Brain microvascular endothelial cell (primary cell): ENCODE data around the gene ARMH4.

Source experiments
- DNase-seq: peaks from one replicate; pipeline ENCODE4 v3.0.0-alpha.2; 2020
- H3K27ac ChIP-seq: fragments of 250-450 bp; sonication (Bioruptor Pico); 2 replicates; pipeline ENCODE4 v1.5.1; 2020; ENCODE audit warnings: mild to moderate bottlenecking, moderate library complexity
- H3K27me3 ChIP-seq: fragments of 250-450 bp; sonication (Bioruptor Pico); replicated peaks from 2 replicates; pipeline ENCODE4 v1.5.1; 2020; ENCODE audit warnings: mild to moderate bottlenecking
- H3K36me3 ChIP-seq: fragments of 250-450 bp; sonication (Bioruptor Pico); replicated peaks from 2 replicates; pipeline ENCODE4 v1.5.1; 2020; ENCODE audit warnings: mild to moderate bottlenecking
- H3K4me3 ChIP-seq: 2 replicates; pipeline ENCODE4 v1.5.1; 2011; ENCODE audit warnings: low read depth, mild to moderate bottlenecking, control low read depth, low read length, moderate library complexity
- in situ Hi-C: cut with HindIII; loops from 2 replicates; pipeline ENCODE4 v1.10.0; 2017; ENCODE audit warnings: low sequenced_read_pairs, low pct_ligation_motif_present
- TF ChIP-seq, protein P1 (sequence below): IDR thresholded peaks from 2 replicates; pipeline ENCODE4 v1.5.1; 2011; ENCODE audit warnings: low read depth, mild to moderate bottlenecking, moderate library complexity, low read length, control low read depth, inconsistent platforms; ENCODE audit errors: missing control alignments

Gene ARMH4

DNA sequence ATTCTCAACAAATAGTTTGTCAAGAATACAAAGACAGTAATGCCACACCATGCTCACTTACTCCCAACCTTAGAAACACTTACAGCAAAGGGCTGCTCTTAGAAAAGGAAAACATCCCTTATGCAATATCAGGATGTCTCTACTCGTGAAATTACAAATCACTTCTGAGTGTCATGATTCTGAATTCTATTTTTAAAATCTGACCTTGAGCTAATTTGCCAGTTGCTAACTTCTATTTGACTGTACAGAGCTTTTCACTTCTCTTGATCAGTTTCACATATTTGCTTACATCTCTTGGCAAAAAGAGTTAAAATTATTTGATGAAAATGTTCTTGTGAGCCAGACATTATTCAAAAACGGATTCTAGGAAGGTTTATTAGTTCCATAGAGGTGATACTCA, 149.4 kb downstream of the ARMH4 start:
- H3K4me3 ChIP-seq: no peak overlapping the region
- H3K27me3 ChIP-seq: no peaks in the 10 kb centered on the region
- H3K27ac ChIP-seq: no peak overlapping the region
- H3K36me3 ChIP-seq: no peaks in the 10 kb centered on the region
- TF ChIP-seq, protein P1, sequence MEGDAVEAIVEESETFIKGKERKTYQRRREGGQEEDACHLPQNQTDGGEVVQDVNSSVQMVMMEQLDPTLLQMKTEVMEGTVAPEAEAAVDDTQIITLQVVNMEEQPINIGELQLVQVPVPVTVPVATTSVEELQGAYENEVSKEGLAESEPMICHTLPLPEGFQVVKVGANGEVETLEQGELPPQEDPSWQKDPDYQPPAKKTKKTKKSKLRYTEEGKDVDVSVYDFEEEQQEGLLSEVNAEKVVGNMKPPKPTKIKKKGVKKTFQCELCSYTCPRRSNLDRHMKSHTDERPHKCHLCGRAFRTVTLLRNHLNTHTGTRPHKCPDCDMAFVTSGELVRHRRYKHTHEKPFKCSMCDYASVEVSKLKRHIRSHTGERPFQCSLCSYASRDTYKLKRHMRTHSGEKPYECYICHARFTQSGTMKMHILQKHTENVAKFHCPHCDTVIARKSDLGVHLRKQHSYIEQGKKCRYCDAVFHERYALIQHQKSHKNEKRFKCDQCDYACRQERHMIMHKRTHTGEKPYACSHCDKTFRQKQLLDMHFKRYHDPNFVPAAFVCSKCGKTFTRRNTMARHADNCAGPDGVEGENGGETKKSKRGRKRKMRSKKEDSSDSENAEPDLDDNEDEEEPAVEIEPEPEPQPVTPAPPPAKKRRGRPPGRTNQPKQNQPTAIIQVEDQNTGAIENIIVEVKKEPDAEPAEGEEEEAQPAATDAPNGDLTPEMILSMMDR: no peak
- in situ Hi-C loops: no loop called here
- DNase-seq: no peak

DNA sequence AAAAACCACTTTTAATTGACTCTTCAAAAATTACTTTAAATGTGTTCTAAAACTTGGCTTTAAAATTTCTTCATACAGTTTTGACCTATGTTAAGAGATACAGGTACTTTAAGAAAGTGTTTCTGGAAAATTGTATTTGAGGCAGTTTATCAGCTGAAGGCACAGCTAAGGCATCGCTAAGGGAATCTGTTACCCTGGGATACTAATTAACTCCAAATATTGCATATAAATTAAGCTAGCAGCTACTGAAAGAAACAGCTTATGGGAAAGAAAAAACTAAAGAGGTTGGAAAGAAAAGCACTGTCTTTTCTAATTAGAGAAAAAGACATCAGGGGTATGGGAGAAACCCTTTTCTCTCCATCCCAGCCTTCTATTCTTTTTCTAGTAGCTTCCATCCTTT, 152.0 kb downstream of the ARMH4 start:
- Histone ChIP-seq H3K27ac (no peak overlapping the region), H3K4me3 (no peak overlapping the region)

GRCh38 chr14:57999471-57999870, 152.5 kb downstream of the ARMH4 start:
- Histone ChIP-seq H3K36me3 (no peaks in the 10 kb centered on the region), H3K27me3 (no peaks in the 10 kb centered on the region), H3K27ac (no peak overlapping the region), H3K4me3 (no peak overlapping the region)
- no peak for DNase-seq
- in situ Hi-C loops: no loop called here
- TF ChIP-seq, protein P1: no peak

More for the DNA sequence above, 152.0 kb downstream of the ARMH4 start:
- in situ Hi-C loops: no loop called here
- no peaks in the 10 kb centered on the region for H3K27me3 ChIP-seq
- no peak for DNase-seq
- TF ChIP-seq, protein P1: no peak
- H3K36me3 ChIP-seq: no peaks in the 10 kb centered on the region

- in situ Hi-C loops: no loop called here
- no peak overlapping the region for H3K27ac ChIP-seq
- TF ChIP-seq, protein P1: no peak
- H3K27me3 ChIP-seq: no peaks in the 10 kb centered on the region
- no peaks in the 10 kb centered on the region for H3K36me3 ChIP-seq
- no peak for DNase-seq
- H3K4me3 ChIP-seq: no peak overlapping the region
Observed at GRCh38 chr14:57998766-57999165, 153.2 kb downstream of the ARMH4 start.

GRCh38 chr14:57991353-57991752, 160.7 kb downstream of the ARMH4 start:
- in situ Hi-C loops: no loop called here
- no peak overlapping the region for H3K27ac ChIP-seq
- H3K27me3 ChIP-seq: no peaks in the 10 kb centered on the region
- TF ChIP-seq, protein P1: no peak
- H3K4me3 ChIP-seq: no peak overlapping the region
- H3K36me3 ChIP-seq: no peaks in the 10 kb centered on the region
- DNase-seq: no peak

DNA sequence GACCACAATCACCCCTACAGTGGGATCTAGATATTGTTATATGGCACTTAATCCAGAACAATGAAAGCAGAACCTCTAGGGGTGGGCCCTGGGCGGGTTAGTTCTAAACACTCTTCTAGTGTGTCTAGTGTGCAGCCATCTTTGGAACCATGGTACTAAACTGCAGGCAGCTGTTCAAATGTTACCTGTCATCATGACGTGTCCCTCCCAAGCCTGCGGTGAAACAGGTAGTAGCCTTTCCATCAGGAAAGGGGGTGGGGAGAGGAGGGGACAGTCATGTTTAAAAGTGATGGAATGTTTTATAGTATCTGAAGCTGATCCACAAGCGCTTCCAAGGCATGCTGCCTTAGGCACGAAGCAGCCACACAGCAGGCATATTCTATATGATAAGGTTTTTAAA, 163.6 kb downstream of the ARMH4 start:
- TF ChIP-seq, protein P1: no peak
- no peak for DNase-seq
- in situ Hi-C loops: no loop called here

More for the DNA sequence above, 163.6 kb downstream of the ARMH4 start:
- Histone ChIP-seq H3K4me3 (no peak overlapping the region), H3K36me3 (no peaks in the 10 kb centered on the region), H3K27ac (no peak overlapping the region), H3K27me3 (no peaks in the 10 kb centered on the region)
